Measurements from ENCODE around the gene TBC1D9B.

Gene TBC1D9B

DNA sequence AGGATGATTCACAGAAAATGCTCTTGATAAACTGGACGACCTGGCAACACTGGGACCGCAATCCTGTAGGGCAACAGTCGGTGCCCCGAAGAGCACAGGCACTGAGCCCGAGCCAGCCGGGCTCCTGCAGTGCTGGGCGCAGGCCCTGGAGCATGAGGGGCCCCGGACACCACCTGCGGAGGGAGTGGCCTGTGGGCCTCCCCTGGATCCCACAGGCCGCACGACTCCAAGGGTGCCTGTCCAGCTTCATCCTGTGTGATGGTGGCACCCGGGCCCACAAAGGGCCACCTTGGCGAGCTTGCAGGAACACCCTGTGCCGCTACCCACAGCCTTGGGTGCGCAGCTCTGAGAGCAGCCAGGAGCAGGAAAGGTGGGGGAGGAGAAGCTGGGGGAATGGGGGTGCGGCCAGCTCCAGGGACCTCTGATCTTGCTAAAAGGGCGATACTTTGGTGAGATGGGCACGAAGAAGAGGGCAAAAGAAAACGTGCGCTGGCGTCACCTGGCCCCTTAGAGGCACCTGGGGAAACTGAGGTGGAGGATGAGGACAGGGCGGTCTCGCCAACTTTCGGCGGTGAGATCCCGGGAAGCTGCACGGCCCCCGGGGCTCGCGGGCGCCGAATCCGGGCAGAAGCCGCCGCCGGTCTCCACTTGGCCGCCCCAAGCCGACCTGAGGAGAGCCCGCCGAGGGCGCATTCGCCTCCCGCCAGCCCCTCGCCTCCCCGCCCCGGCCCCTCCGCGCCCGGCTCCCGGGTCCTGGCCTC is 722 bp downstream of the TBC1D9B start:
- DNase-seq: peak in 3 of 4 experiments; percentile 27 to 54 (median 52)

DNA sequence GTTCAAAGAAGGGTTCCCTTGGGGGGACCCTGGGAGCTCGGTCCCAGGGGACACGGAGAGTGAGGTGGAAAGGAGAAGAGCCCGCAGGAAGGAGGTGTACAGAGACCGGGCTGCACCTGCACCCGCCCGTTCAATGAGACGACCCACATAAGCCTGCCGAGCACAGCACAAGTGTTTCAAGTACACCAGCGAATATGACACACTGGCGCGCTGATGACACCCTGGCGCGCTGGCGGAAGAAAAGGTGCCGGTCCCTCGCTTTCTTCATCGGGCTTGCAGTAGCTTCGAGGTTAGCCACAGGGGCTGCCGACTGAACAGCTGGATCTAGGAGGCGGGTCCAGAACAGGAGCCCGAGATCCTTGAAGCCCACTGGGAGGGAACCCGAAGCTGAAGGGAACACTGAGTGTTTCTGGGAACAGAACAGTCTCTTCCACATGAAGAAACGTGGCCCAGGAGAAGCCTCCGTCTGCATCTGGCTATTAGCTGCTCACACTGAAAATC is 1.4 kb downstream of the TBC1D9B start:
- no peak for DNase-seq

DNA sequence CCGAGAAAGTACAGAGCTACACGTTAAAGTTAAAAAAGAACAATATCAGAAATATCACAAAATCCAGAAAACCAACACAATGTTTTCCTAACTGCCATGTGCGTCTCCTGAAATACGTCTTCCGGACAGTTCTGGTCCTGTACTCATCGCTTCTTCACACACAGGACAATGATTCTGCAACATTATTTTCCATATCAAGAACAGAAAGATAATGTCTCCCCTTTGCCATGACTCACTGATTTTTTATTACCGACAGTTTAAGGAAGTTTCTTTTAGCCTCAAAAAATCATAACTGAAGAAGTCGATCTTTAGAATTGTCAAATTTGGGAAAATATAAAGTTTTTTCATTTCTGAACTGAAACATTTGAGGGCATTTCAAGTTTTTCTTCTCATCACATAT is 2.5 kb downstream of the TBC1D9B start:
- peak in 2 of 4 experiments; percentile 33 to 50 for DNase-seq

DNA sequence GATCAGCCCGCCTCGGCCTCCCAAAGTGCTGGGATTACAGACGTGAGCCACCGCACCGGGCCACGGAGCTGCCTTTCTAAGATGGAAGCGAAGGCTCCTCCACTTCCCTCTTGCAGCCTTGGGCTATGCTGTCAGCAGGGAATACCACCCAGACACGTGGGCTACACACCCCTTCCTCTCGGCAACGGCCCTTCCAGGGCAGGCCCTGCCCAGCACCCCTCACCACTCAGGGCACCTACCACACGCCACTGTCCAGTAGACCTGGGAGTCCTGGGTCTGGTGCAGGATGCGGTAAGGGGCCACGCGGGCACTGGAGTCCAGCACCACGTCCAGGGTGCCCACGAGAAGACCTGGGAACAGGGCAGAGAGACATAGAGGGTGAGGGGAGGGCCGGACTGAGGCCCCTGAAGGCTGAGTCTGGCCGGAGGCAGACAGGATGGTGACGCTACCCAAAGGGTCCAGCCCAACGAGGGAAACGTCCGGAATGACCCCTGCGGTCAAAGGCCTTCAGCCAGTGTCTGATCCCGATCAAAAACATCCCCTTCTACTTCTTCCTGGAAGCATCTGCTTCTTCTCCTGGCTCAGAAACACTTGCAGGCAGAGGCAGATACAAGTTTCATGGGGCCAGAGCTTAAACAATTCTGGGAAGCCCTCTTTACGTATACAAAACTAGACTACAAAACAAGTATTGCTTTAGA is 3.1 kb downstream of the TBC1D9B start:
- DNase-seq: no peak

DNA sequence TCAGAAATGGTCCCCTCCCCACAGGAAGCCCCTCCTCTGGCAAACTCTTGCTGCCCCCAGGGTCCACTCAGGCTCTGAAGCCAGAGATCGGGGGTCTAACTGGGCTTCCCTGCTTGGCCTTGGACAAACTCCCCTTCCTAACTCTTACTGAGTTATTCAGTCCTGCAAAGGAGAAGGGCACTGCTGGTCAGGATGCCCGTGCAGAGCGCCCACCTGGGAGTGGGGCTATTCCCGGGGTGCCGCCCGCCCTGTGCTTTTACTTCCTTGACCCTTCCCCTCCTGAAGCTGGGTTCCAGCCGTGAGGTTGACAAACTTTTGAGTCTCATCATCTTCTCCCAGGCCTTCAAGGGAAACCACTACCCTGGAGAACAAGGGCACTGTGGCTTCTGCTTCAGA is 4.9 kb downstream of the TBC1D9B start:
- DNase-seq: no peak

DNA sequence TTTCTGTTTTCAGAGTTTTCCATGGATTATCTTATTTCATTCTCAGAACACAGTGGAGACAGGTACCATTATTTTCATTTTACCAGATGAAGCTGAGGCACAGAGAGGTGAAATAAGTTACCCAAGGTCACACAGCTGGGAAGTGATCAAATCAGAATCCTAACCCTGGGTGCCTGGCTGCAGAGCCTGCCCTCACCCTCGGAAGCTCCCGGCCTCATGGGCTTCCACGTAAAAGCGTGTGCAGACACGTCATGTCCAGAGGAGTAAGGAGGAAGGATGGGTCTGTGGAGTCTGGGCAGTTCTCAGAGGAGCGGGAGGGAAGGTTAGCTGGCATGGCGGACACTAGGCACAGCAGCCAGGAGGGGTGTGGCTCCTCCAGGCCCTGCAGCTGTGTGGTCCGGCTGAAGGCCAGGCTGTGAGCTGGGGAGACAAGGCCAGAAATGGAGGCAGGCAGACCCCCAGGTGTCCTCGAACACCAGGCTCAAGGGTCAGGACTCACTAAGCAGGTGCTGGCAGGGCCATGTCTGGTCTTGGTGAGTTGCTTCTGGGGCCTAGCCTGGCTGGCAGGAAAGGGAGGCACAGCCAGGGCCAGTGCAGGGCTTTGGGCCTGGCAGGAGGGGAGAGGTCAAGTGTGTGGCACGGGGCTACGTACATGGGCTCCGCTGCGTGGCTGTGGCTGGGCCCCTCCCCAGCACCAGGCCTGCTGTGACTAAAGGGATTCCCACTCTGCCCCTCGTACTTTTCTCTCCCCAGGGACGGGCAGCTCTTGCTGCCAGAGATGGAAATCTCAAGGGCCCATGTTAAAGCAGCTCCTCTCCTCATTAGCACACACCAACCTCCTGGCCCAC is 5.6 kb downstream of the TBC1D9B start:
- no peak for DNase-seq

DNA sequence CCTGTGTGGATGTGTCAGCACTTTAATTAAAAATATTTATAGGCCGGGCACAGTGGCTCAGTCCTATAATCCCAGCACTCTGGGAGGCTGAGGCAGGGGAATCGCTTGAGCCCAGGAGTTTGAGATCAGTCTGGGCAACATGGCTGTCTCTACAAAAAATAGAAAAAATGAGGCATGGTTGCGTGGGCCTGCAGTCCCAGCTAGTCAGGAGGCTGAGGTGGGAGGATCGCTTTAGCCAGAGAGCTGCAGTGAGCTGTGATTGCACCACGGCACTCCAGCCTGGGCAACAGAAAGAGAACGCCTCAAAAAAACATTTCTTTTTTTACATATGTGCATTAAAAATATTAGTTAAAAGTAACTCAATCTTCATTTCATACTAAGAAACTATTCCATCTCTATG is 6.2 kb downstream of the TBC1D9B start:
- DNase-seq: peak in 3 of 4 experiments; percentile 38 to 56 (median 41)

DNA sequence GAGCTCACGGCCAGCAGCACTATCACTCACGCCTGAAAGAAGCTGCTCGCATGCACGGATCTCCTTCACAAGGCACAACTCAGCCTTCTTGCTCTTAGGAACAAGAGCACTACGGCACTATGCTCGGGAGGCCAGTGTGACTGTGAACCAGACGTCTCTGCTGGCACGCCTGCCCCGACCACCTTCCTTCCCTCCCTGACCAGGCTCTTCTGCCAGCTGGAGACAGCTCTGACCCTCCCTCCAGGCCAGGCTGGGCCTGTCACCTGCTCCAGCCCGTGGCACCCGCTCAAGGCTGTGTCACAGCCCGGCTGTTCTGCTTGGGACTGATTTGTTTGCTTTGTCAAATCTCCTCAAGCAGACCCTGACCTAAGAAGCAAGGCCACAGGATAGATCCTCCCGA is 7.0 kb downstream of the TBC1D9B start:
- no peak for DNase-seq

DNA sequence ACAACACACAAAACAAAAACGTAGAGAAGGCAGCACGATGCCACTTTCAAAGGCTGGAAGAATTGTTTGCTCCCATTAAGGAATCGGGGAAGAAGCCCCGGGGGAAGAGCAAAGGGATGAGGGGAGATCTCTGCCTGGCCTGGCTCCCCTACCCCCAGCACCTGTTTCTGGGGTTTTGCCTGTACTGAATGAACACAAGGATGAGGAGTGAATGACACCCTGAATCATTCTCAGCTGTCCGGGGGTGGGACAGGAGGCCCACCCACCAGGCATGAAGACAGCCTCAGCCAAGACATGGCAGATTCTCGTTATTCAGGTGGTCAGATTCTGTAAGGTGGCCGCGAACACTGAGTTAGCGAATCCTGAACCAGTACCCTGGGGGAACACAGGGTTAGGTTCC is 7.5 kb downstream of the TBC1D9B start:
- no peak for DNase-seq

DNA sequence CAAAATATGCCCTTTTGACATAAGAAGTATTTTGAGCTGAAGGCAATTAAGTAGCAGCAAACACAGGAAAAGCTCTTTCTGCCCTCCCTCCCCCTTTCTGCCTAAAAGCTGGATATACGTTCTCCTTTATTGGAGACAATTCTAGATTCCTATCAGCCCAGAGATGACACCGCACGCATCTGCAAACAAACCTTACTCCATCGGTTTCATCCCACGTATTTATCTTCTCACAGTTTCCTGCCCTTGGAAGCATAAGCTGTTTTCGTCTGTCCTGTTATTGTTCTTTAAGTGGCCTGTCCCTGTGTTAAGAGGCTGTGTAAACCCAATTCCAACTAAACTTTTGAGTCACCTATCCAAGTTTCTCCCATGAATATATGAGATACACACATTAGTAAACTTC is 11.8 kb downstream of the TBC1D9B start:
- DNase-seq: no peak

DNA sequence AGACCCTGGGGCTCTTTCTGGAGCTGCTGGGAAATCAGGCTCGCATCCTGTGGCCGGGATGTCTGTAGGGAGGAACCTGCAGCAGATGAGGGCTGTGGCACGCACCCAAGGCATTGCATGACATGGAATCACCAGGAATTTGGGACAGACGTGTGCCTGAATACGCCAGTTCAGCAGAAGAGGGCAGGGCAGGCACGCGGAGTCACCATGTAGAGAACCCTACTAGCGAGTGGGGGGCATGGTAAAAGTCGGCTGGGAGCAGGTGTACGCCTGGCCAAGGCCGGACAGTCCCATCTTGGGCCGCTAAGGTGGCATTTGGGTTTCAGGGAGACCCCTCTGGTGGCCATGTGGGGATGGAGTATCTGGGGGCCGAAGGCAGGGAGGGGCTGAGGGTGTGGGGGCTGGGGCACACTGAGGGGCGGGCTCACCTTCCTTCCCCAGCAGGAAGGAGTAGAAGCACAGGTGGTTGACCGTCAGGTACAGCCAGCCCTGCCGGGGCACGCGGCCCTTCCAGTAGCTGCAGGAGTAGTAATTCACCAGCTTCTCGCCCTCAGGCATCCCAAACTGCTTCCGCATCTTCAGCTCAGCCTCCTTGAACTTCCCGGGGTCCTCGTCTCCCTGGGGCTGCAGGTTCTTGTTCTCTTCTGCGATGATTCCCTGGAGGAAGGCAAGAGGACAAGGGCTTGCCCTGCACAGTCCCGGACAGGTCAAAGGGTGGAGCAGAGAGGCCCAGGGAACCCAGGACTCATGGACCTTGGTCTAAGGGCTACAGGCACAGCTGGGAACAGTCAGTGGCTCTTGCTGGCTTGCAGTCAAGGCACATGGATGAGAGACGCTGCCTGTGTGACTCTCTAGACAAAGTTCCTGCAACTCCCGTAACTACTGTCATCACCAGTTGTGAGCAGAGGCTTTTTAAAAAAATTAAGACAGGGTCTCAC is 13.5 kb downstream of the TBC1D9B start:
- no peak for DNase-seq

DNA sequence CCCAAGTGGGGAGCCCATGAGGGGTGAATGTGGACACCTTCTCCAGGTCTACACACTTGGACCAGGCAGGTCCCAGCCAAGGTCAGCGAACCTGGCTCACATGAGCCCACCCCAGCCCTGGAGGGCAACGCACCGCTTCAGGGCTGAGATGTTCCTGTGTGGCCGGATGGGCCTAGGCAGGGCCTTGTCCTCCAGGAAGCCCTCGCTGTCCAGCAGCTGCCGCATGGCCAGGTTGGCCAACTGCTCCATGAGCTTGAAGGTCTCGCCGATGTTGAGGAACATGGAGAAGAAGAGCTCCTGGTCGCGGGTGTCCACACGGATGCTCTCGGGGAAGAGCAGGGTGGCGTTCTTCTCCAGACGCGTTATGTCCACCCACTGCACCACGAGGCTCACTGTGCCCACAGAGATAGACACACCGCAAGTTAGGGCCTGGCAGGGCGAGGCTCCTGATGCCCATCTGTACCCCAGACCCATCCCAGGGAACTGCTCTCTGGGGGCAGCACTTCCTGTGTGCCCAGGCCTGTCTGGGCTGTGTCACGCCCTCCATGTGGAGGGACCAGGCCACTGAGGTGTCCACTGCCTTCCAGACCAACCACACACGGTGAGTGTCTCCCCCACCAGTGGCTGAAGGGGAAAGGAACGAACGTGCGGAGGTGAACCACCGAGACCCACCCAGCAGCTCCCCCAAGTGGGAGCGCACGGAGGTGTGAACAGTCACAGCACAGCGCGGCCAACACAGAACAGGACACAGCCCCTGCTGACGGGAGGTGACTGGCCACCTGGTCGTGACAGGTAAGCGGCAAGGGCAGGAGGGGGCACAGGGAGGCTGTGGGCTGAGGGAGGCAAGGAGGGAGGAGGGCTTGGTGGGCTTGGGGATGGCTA is 14.4 kb downstream of the TBC1D9B start:
- no peak for DNase-seq

DNA sequence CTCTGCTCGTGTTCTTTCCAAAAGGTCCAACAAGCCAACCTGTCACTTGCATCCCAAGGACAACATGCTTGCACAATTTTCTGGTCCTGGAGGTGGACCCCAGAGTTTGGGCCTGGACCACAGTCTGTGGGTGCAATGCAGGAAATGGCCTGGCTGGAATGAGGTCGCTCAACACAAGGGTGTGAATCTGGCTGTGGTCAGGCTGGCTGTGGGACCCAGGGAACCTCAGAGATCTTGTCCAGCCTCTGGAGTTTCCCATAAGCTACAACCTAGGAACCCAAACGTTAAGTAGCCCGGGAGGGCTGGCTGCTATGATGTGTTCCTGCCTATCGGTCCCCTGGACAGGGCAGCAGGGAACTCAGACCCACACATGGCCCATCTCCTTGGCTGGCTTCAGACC is 15.4 kb downstream of the TBC1D9B start:
- no peak for DNase-seq

DNA sequence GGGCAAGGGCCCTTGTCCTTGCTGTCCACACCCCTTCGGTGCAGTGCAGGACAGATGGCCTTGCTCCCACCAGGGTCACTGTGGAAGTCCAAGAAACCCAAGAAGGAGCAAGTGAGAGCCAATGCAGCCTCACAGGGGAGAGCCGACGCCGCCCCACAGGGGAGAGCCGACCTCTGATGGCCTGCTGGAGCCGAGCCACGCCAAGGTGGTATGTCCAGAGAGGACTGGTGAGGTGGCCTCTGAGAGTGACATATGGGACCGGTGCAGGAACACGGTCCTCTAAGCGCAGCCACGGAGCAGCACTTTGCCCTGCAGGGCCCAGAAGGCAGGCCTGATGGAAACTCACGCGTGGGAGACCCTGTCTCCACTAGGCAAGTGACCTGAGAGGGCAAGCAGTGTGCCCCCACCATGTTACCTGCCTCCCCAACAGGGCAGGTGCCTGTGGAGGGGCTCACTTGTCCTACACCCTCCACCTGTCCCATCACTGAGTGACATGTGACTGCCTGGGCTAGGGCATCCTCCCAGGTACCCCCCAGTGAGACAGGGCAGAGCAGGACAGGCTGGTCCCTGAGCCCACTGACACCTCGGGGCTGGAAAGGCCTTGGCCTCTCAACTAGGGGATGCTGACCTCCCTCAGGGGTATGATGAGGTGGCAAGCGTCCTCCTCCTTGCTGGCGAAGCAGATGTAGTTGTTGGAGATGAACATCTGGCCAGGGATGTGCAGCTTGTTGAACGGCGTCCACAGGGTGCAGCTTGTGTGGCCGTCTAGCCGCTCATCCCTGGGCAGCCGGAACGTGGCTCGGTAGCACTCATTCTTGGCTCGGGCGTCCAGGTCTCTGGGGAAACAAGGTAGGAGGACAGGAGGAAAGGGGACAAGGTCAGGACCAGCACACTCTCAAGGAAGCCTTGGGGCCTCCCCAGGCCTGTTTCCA is 16.7 kb downstream of the TBC1D9B start:
- DNase-seq: no peak

DNA sequence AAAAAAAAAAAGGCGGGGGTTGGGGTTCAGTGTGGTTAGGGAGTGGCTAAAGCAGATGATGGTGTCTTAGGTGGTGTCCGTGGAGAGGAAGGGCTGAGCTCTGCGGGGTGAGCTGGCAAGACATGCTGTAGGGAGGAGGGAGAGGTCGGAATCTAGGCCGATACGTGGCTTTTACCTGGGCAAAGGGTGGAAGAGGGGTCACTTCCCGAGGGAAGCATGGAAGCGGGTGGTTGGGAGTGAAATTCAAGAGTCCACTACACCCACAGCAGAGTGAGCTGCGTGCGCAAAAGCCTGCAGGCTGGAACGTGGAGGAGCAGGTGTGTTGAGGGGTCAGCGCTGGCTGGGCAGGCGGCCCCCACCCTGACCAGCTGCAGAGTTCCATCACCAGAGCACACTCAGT is 17.8 kb downstream of the TBC1D9B start:
- DNase-seq: no peak

DNA sequence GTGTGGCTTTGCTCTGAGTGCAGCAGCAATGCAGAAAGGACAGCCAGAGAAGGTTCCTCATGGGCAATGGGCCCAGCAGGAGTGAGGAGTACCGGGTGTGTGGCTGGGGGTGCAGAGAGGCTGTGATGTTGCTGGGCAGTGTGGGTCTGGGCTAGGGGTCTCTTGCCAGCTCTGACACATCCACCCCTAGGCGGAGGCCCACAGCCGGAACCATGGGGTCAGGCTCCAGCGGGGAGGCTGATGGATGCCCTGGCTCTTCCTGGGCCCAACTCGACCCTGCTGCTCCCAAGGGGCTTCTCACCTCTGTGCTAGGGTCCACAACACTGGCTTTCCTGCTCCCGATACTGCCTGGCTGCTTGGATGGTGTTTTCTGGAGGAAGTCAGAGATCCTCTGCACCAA is 19.9 kb downstream of the TBC1D9B start:
- DNase-seq: no peak

DNA sequence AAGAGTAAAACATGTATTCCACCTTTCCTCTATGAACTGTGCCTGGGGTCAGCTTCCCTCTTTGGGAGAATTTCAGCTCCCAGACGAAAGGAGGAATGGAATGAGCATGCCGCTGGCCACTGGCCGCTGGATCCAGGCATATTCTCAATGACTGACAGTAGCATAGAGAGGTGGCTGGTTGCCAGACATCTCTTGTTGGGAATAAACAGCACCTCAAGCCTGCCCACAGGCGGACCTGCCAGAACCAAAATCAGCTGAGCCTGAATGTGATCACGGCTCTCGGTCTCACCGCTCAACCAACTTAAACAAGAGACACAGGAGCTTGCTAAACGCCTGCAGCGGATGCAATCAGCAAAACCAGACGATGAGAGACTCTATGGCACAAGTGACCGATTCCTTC is 20.6 kb downstream of the TBC1D9B start:
- no peak for DNase-seq

DNA sequence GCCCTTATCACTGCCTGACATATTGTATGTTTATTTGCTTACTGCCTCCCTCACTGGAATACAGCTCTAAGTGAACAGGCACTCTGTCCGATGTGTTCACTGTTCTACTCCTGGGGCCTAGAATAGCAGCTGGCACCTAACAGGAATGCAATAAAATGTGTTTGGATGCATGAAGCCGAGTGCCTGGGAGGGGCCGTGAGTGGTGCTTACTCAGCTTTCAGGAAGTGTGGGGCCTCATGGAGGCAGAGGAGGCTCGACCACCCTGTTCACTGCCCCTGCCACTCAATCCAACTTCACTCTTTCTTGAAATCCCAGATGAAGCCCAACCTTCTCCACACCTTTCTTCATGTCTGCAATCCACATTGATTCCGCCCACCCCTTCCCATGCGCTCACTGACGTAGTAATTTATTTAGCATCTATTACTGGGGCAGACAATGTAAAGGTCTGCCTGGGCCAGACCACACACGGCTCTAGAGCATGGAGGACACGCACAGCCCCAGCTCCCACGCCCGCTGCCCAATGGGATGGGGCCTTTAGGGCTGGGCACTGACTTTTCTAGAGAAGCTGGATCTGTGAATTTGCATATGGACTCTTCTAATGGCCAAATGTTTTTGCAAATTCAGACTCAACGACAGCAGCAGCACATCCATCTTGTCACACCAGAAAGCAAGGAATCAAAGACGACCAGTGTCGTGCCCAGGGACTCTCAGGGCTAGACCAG is 21.3 kb downstream of the TBC1D9B start:
- DNase-seq: no peak

DNA sequence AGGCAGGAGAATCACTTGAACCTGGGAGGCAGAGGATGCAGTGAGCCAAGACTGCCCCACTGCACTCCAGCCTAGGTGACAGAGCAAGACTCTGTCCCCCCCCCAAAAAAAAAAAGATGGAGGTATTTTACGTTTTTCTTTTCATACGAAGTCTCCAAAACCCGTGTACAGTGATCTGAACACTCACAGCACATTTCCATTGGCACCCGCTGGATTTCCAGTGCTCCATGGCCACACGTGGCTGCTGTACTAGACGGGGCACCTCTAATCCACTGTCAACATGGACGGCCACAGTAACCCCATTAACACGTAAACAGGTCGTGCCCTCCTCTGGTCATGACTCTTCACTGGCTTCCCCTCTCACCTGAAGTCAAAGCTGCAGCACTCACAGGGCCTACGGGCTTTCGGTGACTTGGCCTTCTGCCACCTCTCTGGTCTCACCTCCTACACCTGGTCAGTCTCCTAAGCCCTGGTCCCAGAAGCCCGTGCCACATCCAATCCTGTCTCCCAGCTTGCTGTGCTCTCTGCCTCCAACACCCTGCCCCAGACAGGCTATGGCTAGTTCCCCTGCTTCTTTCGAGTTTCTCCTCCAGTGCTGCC is 22.1 kb downstream of the TBC1D9B start:
- no peak for DNase-seq

All from suppressor macrophage (primary cell).